Ectodermal cell (in vitro differentiated cells): Measurements from ENCODE around the gene ZDHHC14.
A peak's percentile ranks its signal among the peaks of the same experiment; 100 is the strongest.
"Not testable (repeated sequence)": the region's sequence is repeated elsewhere in the genome, so short reads cannot be mapped to it uniquely, and the experiment has no call there.

Source experiments
- H3K27ac ChIP-seq: 2 replicates; pipeline ENCODE4 v1.7.0; 2013; ENCODE audit warnings: mild to moderate bottlenecking, low read depth, low read length; ENCODE audit not compliant: insufficient read depth, poor library complexity, severe bottlenecking
- H3K27me3 ChIP-seq: 2 replicates; pipeline ENCODE4 v1.7.0; 2013; ENCODE audit warnings: mild to moderate bottlenecking, low read length; ENCODE audit not compliant: insufficient read depth, control insufficient read depth, poor library complexity, severe bottlenecking
- H3K36me3 ChIP-seq: one replicate; pipeline ENCODE4 v1.7.0; 2013; ENCODE audit warnings: low read length; ENCODE audit not compliant: control insufficient read depth, insufficient read depth
- H3K4me1 ChIP-seq: one replicate; pipeline ENCODE4 v1.7.0; 2013; ENCODE audit warnings: low read length; ENCODE audit not compliant: control insufficient read depth, insufficient read depth
- H3K4me3 ChIP-seq: 2 replicates; pipeline ENCODE4 v1.7.0; 2013; ENCODE audit warnings: low read depth, low read length, control low read depth; ENCODE audit not compliant: insufficient read depth
- H3K9me3 ChIP-seq: 2 replicates; pipeline ENCODE4 v1.7.0; 2013; ENCODE audit warnings: mild to moderate bottlenecking, low read length, moderate library complexity; ENCODE audit not compliant: control insufficient read depth
- WGBS, 2 experiments: methylation state at CpG; one replicate each; pipeline ENCODE4 v1.1.7; 2013; ENCODE audit warnings: missing lambda C conversion rate in 2 of 2; 5-methylcytosine and 5-hydroxymethylcytosine counted together

ZDHHC14 gene

DNA sequence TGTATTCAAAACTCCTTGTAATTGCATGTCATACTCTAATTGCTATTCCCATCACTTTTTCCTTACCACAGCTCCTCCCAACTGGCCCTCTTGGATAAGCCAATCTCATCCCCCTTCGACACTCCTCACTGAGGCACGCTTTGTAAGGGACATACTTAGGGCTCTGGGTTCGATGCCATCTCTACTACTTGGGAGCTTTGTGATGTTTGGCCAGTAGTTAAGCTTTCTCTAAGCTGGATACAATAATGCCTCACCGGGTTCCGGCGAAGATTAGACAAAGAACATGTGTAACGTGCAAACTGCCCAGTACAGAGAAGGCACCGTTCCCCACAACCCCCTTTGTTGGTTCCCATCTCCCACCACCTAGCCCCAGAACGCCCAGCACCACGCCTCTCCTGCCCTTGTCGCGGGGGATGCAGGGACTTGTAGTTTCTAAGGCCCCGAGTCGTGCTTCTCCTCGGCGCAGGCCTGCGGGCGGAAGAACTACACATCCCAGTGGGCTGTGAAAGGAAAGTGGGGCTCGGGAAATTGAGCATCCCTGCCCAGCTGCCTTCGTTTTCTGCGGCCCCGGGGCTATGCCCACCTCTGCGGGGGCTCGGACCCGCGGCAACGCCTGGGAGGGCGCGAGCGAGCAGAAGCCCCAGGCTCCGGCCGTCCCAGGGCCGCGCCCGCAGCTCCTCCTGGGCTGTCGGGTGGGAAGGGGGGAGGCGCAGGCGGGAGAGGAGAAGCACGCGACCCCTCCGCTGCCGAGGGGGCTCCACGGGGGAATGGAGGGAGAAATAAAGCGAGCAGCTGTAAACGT lies 1.1 kb upstream of the ZDHHC14 start:
- H3K27ac ChIP-seq, result no peak overlapping the region
- H3K27me3 ChIP-seq, result peaks cover 23% of the 10 kb centered on the region
- H3K4me1 ChIP-seq, result peaks cover 6% of the 10 kb centered on the region
- H3K9me3 ChIP-seq, result no peaks in the 10 kb centered on the region
- no peaks in the 10 kb centered on the region for H3K36me3 ChIP-seq
- H3K4me3 ChIP-seq, result peak overlapping the region; percentile 94
- 3% methylated on average over 45 of the region's 45 CpGs for WGBS, 2 experiments

DNA sequence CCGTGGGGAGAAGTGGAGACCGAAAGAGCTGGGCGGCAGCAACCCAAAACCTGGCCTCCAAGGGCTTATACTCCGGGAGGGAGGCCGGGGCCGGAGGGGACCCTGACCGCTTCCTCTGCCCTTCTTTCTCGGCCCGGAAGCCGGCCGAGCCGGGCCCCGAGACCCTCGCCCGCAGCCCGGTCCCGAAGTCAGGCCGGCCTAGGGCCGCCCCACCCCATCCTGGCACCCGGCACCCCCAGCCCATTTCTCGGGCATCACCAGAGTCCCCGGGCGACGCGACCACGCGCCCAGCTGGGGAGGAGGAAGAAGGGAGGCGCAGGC lies 572 bp upstream of the ZDHHC14 start:
- no peaks in the 10 kb centered on the region for H3K36me3 ChIP-seq
- 0% methylated on average over 28 of the region's 28 CpGs for WGBS, 2 experiments
- peaks cover under 1% of the 10 kb centered on the region for H3K4me1 ChIP-seq
- H3K27ac ChIP-seq, result peak overlapping the region; percentile 8
- peaks cover 23% of the 10 kb centered on the region for H3K27me3 ChIP-seq
- H3K4me3 ChIP-seq, result peak overlapping the region; percentile 94
- H3K9me3 ChIP-seq, result no peaks in the 10 kb centered on the region

DNA sequence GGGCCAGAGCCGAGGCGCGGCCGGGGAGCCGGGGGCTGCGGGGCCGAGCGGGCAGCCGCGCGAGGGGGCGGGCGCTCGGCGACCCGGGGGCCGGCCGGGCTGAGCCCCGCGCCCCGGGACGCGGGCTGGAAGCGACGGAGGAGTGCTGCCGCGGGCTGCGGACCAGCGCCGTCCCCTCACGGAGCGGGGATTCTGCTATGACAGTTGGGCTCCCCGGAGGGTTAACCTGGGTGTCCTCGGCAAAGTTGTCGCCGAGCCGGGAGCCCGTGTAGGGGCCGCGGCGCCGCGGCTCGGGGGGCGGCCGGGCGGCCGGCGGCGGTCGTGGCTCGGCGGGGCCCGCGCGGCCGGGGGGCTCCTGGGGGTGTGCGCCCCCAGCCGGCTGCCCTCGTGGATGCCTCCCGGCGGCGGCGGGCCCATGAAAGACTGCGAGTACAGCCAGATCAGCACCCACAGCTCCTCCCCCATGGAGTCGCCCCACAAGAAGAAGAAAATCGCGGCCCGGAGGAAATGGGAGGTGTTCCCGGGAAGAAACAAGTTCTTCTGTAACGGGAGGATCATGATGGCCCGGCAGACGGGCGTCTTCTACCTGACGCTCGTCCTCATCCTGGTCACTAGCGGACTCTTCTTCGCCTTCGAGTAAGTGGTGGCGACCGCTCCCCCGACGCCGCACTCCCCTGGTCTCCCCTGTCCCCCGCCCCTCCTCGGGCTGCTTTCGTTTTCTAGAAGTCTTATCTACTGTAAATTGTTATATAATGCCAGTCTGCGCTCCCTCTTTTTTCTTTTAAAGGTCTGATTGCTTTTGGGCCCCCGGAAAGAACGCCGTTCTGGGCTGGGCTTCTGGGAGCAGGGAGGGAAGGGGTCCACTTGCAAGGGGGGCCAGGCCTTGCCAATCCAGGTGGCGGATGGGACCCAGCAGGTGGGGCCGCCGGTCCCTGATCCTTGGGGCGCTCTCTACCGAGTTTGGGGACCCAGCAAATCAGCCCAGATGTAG lies 936 bp downstream of the ZDHHC14 start:
- 1% methylated on average over 90 to 96 of the region's 96 CpGs for WGBS, 2 experiments
- H3K4me1 ChIP-seq, result no peaks in the 10 kb centered on the region
- H3K36me3 ChIP-seq, result no peaks in the 10 kb centered on the region
- no peaks in the 10 kb centered on the region for H3K9me3 ChIP-seq
- H3K4me3 ChIP-seq, result peak overlapping the region; percentile 94
- H3K27ac ChIP-seq, result no peak overlapping the region
- H3K27me3 ChIP-seq, result peaks cover 23% of the 10 kb centered on the region

DNA sequence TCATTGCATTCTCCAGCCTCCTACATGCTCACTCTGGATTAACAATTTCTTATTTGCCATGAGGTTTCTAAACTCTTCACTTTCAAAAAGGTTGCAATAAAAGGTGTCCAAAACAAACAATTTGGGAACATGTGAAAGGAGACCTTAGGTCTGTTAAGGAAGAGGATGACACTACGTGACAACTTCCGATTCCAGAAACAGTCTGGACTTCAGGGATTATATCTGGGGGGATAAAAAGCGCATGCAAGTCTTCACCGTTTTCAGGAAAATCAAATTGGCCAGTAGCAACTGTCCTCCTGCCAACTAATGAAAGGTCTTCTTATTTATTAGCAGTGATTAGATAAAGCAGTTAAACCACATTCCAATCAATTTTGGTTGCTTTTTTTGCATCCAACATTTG lies 1.8 kb downstream of the ZDHHC14 start:
- Histone ChIP-seq H3K9me3 (no peaks in the 10 kb centered on the region), H3K27ac (no peak overlapping the region), H3K4me3 (no peak overlapping the region), H3K27me3 (peaks cover 23% of the 10 kb centered on the region), H3K4me1 (no peaks in the 10 kb centered on the region), H3K36me3 (no peaks in the 10 kb centered on the region)
- WGBS, 2 experiments, result 79 to 83% methylated on average over 4 of the region's 4 CpGs

DNA sequence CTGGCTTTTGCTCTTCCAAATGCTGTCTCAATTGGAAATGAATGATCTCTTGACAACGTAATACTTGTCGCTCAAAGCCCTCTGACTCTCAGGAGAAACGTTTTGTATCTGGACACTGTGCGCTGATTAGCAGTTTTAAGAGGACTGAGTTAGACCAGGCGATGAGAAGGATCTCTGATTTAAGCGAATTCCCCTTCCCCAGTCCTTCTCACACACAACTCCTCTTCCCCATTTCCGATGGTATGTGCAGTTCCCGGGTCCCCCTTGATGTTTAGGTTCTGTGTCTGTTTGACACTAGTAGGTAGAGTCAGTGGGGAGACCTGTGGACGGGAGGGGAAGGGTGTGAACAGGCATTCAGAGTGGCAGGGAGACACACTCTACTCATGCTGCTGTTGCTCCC lies 2.5 kb downstream of the ZDHHC14 start:
- peaks cover 23% of the 10 kb centered on the region for H3K27me3 ChIP-seq
- no peaks in the 10 kb centered on the region for H3K36me3 ChIP-seq
- WGBS, 2 experiments, result 77 to 84% methylated on average over 9 of the region's 9 CpGs
- H3K4me1 ChIP-seq, result no peaks in the 10 kb centered on the region
- peak overlapping the region; percentile 6 for H3K4me3 ChIP-seq
- no peak overlapping the region for H3K27ac ChIP-seq
- H3K9me3 ChIP-seq, result no peaks in the 10 kb centered on the region

DNA sequence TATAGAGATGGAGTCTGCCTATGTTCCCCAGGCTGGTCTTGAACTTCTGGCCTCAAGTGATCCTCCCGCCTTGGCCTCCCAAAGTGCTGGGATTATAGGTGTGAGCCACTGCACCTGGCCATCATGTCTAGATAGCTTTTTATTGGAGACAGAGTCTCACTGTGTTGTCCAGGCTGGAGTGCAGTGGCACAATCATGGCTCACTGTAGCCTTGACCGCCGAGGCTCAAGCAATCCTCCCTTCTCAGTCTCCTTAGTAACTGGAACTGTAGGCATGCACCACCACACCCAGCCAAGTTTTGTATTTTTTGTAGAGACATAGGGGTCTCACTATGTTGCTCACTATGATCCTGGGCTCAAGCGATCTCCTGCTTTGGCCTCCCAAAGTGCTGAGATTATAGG lies 4.0 kb downstream of the ZDHHC14 start:
- H3K36me3 ChIP-seq, result not testable (repeated sequence)
- WGBS, 2 experiments, result 95% methylated on average over 4 of the region's 4 CpGs

DNA sequence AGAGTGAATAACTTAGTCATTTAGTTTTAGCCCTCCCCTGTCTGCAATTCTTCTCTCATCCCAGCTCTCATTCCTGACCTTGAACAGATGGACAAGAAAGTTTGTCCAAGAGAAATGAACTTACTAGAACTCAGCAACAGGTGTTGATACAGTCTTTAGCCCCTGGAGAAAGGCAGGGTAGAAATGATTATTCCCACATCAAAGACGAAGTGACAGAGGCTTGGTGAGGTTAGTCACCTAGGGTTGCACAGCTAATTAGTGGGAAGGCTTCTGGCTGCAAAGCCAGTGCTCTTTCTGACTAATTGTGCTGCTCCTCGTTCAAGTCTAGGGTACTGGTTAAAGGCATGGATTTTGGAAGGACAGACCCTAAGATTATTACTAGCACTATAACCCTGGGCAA lies 4.5 kb downstream of the ZDHHC14 start:
- H3K27me3 ChIP-seq, result peaks cover 23% of the 10 kb centered on the region
- no peaks in the 10 kb centered on the region for H3K9me3 ChIP-seq
- no peak overlapping the region for H3K27ac ChIP-seq
- H3K4me1 ChIP-seq, result no peaks in the 10 kb centered on the region
- no peak overlapping the region for H3K4me3 ChIP-seq
- no peaks in the 10 kb centered on the region for H3K36me3 ChIP-seq
- 79 to 90% methylated on average over 2 of the region's 2 CpGs for WGBS, 2 experiments

More for the DNA sequence above, 4.0 kb downstream of the ZDHHC14 start:
- not testable (repeated sequence) for H3K9me3 ChIP-seq, H3K27ac ChIP-seq, H3K4me1 ChIP-seq, H3K4me3 ChIP-seq
- peaks cover 23% of the 10 kb centered on the region for H3K27me3 ChIP-seq

DNA sequence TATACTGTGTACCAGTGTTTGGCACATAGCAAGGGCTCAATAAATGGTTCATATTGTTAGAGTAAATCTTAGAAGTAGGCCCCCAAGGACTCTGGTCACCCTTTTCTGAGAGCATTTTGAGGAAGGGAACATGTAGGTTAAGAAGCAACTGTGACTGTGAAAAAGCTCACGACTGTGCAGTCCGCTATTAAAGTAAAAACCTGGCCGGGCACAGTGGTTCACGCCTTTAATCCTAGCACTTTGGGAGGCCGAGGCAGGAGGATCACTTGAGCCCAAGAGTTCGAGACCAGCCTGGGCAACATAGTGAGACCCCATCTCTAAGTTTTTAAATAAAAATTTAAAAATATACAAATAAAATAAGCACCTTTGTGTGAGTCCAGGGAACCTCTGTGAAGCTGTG lies 5.0 kb downstream of the ZDHHC14 start:
- WGBS, 2 experiments, result 91 to 93% methylated on average over 6 of the region's 6 CpGs
- H3K4me3 ChIP-seq, result no peak overlapping the region
- no peaks in the 10 kb centered on the region for H3K9me3 ChIP-seq
- no peak overlapping the region for H3K27ac ChIP-seq
- no peaks in the 10 kb centered on the region for H3K36me3 ChIP-seq
- peaks cover 23% of the 10 kb centered on the region for H3K27me3 ChIP-seq
- H3K4me1 ChIP-seq, result no peaks in the 10 kb centered on the region

DNA sequence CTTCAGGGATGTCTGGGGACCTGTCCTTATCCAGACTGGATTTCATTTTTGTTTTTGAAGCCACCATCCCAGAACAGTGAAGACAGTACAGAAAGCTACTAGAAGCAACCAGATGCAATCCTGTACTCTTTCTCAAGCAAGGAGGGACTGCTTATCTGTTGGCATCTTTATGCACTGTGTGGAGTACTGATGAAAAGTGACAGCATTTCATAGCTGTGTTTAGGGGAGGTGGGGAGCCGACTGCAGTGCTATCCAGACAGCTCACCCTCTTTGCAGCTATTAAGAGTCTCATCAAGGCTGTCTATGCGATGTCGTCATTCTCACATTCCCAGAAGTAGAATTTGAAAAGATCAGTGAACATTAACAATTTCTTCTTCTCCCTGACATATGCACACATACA lies 5.5 kb downstream of the ZDHHC14 start:
- Histone ChIP-seq H3K4me3 (no peak overlapping the region), H3K27ac (no peak overlapping the region), H3K27me3 (peaks cover 23% of the 10 kb centered on the region), H3K36me3 (no peaks in the 10 kb centered on the region), H3K4me1 (no peaks in the 10 kb centered on the region), H3K9me3 (peaks cover 2% of the 10 kb centered on the region)
- WGBS, 2 experiments, result 79 to 95% methylated on average over 3 of the region's 3 CpGs

DNA sequence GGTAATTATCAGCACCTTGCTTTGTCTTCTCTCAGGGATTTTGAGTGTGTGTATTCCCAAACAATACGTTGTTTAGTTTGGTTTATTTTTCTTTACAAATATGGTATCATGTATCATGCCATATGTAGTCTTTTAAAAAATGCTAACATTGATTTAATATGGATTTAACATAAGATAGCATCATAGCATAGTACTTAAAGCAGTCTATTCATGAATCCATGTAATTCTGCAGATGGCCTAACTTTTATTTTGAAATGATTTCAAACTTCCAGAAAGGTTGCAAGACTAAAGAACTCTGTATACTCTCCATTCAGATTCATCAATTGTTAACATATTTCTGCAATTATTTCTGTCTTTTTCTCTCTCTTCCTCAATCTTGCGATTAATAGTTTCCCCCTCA lies 7.9 kb downstream of the ZDHHC14 start:
- H3K36me3 ChIP-seq, result no peaks in the 10 kb centered on the region
- no peaks in the 10 kb centered on the region for H3K4me1 ChIP-seq
- no peak overlapping the region for H3K4me3 ChIP-seq
- WGBS, 2 experiments, result 83 to 100% methylated on average over 1 to 2 of the region's 2 CpGs
- no peak overlapping the region for H3K27ac ChIP-seq
- peaks cover under 1% of the 10 kb centered on the region for H3K27me3 ChIP-seq
- H3K9me3 ChIP-seq, result peaks cover 4% of the 10 kb centered on the region
